Measurements from ENCODE around the gene GZMH.
"Not testable (repeated sequence)": the region's sequence is repeated elsewhere in the genome, so short reads cannot be mapped to it uniquely, and the experiment has no call there.

The GZMH gene, protein sequence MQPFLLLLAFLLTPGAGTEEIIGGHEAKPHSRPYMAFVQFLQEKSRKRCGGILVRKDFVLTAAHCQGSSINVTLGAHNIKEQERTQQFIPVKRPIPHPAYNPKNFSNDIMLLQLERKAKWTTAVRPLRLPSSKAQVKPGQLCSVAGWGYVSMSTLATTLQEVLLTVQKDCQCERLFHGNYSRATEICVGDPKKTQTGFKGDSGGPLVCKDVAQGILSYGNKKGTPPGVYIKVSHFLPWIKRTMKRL

DNA sequence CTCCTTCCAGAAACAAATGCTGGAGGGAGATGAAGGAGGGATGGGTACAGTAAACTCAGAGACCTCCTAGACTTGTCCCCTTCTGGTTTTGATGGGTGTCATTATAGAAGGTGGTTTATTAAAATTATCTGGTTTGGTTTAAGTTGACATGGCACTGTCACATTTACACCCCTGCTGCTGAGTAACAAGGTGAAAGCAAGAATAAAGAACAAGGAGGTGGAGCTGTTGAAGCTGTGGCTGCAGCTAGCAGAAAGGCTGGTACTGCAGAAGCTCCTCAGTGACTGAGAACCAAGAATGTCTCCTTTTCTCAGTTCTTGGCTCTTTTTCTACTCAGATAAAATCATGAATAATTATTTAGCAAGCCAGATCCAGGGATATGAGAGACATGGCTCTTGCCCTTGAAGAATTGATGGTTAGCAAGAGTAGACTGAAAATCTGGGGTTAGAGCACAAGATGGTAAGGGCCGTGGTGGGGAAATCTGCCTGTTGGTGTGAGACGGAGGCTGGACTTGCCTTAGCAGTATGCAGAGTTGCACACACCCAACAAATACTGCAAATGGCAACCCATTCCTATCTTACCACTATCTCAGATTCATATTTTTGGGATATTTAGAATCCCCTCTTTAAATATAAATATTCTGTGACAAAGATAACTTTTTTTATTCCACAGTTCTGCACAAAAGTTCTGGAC is at the start of gene GZMH:
Gene GZMH (minus strand): TSS at position 31 of the 690 bp plus-strand sequence. CDS start 72 bp downstream, outside the sequence.
- H3K9me3 ChIP-seq (ENCODE audit: low read length), result no peaks in the 10 kb centered on the region
- H3K36me3 ChIP-seq (ENCODE audit: insufficient read depth, low read length), result no peaks in the 10 kb centered on the region
- no peak within 1 kb of the TSS for H3K27ac ChIP-seq (ENCODE audit: low read depth, low read length, poor library complexity, severe bottlenecking)
- no peaks in the 10 kb centered on the region for H3K9me2 ChIP-seq (ENCODE audit: low read depth, low read length)
- no peaks in the 10 kb centered on the region for H3K79me2 ChIP-seq (ENCODE audit: insufficient read depth, low read length)
- H3K4me2 ChIP-seq (ENCODE audit: low read length), result no peak within 1 kb of the TSS
- H3K27me3 ChIP-seq (ENCODE audit: insufficient read depth, low read length), result no peaks in the 10 kb centered on the region
- no peak within 1 kb of the TSS for H3K4me3 ChIP-seq (ENCODE audit: low read depth, low read length, poor library complexity, severe bottlenecking)
- H3F3A ChIP-seq (ENCODE audit: insufficient read depth, low read length), result no peaks in the 10 kb centered on the region
- H4K20me1 ChIP-seq (ENCODE audit: insufficient read depth, low read length), result no peaks in the 10 kb centered on the region
- no peak for TF ChIP-seq EZH2 (IDR thresholded peaks at IDR 0.05; ENCODE audit: borderline replicate concordance, low read length)
- TF ChIP-seq, protein P1, sequence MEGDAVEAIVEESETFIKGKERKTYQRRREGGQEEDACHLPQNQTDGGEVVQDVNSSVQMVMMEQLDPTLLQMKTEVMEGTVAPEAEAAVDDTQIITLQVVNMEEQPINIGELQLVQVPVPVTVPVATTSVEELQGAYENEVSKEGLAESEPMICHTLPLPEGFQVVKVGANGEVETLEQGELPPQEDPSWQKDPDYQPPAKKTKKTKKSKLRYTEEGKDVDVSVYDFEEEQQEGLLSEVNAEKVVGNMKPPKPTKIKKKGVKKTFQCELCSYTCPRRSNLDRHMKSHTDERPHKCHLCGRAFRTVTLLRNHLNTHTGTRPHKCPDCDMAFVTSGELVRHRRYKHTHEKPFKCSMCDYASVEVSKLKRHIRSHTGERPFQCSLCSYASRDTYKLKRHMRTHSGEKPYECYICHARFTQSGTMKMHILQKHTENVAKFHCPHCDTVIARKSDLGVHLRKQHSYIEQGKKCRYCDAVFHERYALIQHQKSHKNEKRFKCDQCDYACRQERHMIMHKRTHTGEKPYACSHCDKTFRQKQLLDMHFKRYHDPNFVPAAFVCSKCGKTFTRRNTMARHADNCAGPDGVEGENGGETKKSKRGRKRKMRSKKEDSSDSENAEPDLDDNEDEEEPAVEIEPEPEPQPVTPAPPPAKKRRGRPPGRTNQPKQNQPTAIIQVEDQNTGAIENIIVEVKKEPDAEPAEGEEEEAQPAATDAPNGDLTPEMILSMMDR (IDR thresholded peaks at IDR 0.05; ENCODE audit: low read length), result no peak
- H3K4me1 ChIP-seq (ENCODE audit: insufficient read depth, low read length, severe bottlenecking), result no peaks in the 10 kb centered on the region
- H2AFZ ChIP-seq (ENCODE audit: low read length), result no peak within 1 kb of the TSS
- no peak within 1 kb of the TSS for H3K9ac ChIP-seq (ENCODE audit: low read length)

DNA sequence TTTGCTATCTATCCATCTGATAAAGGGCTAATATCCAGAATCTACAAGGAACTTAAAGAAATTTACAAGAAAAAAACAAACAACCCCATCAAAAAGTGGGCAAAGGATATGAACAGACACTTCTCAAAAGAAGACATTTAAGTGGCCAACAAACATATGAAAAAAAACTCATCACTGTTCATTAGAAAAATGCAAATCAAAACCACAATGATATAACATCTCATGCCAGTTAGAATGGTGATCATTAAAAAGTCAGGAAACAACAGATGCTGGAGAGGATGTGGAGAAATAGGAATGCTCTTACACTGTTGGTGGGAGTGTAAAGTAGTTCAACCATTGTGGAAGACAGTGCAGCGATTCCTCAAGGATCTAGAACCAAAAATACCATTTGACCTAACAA is 38.9 kb upstream of the GZMH start:
- H3K27me3 ChIP-seq (ENCODE audit: insufficient read depth, low read length); H3K36me3 ChIP-seq (ENCODE audit: insufficient read depth, low read length); H3K9me2 ChIP-seq (ENCODE audit: low read depth, low read length); H3K79me2 ChIP-seq (ENCODE audit: insufficient read depth, low read length); H3K4me2 ChIP-seq (ENCODE audit: low read length); H4K20me1 ChIP-seq (ENCODE audit: insufficient read depth, low read length); H3K9me3 ChIP-seq (ENCODE audit: low read length); H3F3A ChIP-seq (ENCODE audit: insufficient read depth, low read length); H3K4me3 ChIP-seq (ENCODE audit: low read depth, low read length, poor library complexity, severe bottlenecking); H3K27ac ChIP-seq (ENCODE audit: low read depth, low read length, poor library complexity, severe bottlenecking); H3K4me1 ChIP-seq (ENCODE audit: insufficient read depth, low read length, severe bottlenecking); H2AFZ ChIP-seq (ENCODE audit: low read length); H3K9ac ChIP-seq (ENCODE audit: low read length): not testable (repeated sequence)

DNA sequence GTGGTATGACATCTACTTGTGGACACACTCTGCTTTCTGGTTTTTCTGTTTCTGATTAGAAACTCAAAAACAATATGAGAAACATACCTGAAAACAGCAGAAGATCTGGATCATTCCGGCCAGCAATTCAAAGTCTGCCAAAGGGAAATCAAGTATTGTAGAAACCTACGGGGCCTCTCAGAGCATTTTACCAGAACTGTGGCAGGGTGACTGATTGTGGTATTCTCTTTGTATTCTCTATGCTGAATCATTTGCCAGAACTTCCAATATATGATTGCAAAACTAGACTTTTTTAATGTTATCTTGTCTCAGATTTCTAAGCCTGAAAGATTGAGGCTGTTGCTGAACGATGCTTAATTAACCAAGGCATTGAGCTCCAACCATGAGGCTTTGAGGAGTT is 30.4 kb upstream of the GZMH start:
- no peak overlapping the region for H3K4me3 ChIP-seq (ENCODE audit: low read depth, low read length, poor library complexity, severe bottlenecking)
- TF ChIP-seq, protein P1 (IDR thresholded peaks at IDR 0.05; ENCODE audit: low read length), result no peak
- no peak for TF ChIP-seq EZH2 (IDR thresholded peaks at IDR 0.05; ENCODE audit: borderline replicate concordance, low read length)
- H3K4me2 ChIP-seq (ENCODE audit: low read length), result no peak overlapping the region
- no peaks in the 10 kb centered on the region for H3K4me1 ChIP-seq (ENCODE audit: insufficient read depth, low read length, severe bottlenecking)
- no peaks in the 10 kb centered on the region for H4K20me1 ChIP-seq (ENCODE audit: insufficient read depth, low read length)
- H3K27ac ChIP-seq (ENCODE audit: low read depth, low read length, poor library complexity, severe bottlenecking), result no peak overlapping the region
- no peaks in the 10 kb centered on the region for H3F3A ChIP-seq (ENCODE audit: insufficient read depth, low read length)
- no peaks in the 10 kb centered on the region for H3K9me2 ChIP-seq (ENCODE audit: low read depth, low read length)
- H3K36me3 ChIP-seq (ENCODE audit: insufficient read depth, low read length), result no peaks in the 10 kb centered on the region
- H3K9ac ChIP-seq (ENCODE audit: low read length), result no peak overlapping the region
- H2AFZ ChIP-seq (ENCODE audit: low read length), result no peak overlapping the region
- H3K79me2 ChIP-seq (ENCODE audit: insufficient read depth, low read length), result no peaks in the 10 kb centered on the region
- no peaks in the 10 kb centered on the region for H3K9me3 ChIP-seq (ENCODE audit: low read length)
- H3K27me3 ChIP-seq (ENCODE audit: insufficient read depth, low read length), result no peaks in the 10 kb centered on the region

DNA sequence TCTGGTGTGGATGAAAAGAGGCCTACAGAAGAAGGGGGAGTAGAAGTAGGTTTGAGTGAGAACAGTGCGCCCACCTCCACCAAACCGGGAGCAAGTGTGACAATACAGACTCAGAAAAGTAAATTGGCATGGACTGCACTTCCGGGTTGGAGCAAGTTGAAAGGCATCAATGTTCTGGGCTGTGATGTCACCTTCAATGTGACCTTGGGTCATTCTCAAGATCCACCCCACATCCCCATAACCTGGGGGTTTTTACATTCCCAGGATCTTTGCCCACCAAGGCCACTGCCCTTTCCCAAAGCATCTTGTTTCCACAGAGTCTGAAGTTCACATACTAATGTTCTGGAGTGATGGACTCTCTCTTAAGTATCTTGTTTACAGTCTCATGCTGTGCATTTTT is 29.8 kb upstream of the GZMH start:
- no peak overlapping the region for H3K4me3 ChIP-seq (ENCODE audit: low read depth, low read length, poor library complexity, severe bottlenecking)
- no peak for TF ChIP-seq EZH2 (IDR thresholded peaks at IDR 0.05; ENCODE audit: borderline replicate concordance, low read length)
- TF ChIP-seq, protein P1 (IDR thresholded peaks at IDR 0.05; ENCODE audit: low read length), result no peak

More for the DNA sequence above, 29.8 kb upstream of the GZMH start:
- Histone ChIP-seq H3K9me2 (ENCODE audit: low read depth, low read length) (no peaks in the 10 kb centered on the region), H3K4me1 (ENCODE audit: insufficient read depth, low read length, severe bottlenecking) (no peaks in the 10 kb centered on the region), H3K9ac (ENCODE audit: low read length) (no peak overlapping the region), H3K36me3 (ENCODE audit: insufficient read depth, low read length) (no peaks in the 10 kb centered on the region), H3K27ac (ENCODE audit: low read depth, low read length, poor library complexity, severe bottlenecking) (no peak overlapping the region), H3K79me2 (ENCODE audit: insufficient read depth, low read length) (no peaks in the 10 kb centered on the region), H3K27me3 (ENCODE audit: insufficient read depth, low read length) (no peaks in the 10 kb centered on the region), H2AFZ (ENCODE audit: low read length) (no peak overlapping the region), H3F3A (ENCODE audit: insufficient read depth, low read length) (no peaks in the 10 kb centered on the region), H3K9me3 (ENCODE audit: low read length) (no peaks in the 10 kb centered on the region), H3K4me2 (ENCODE audit: low read length) (no peak overlapping the region), H4K20me1 (ENCODE audit: insufficient read depth, low read length) (no peaks in the 10 kb centered on the region)

Data from OCI-LY1 (cell line).